SH-SY5Y (cell line): ENCODE results near the gene SUGCT.

Experiments
- GATA2 ChIP-seq: IDR thresholded peaks from 2 replicates; pipeline ENCODE4 v1.6.1; 2011; ENCODE audit warnings: mild to moderate bottlenecking, low read depth, low read length
- GATA3 ChIP-seq: IDR thresholded peaks from 2 replicates; pipeline ENCODE4 v1.6.1; 2011; ENCODE audit warnings: low read depth, mild to moderate bottlenecking, low read length, moderate library complexity

GRCh38 chr7:40310258-40310657, 175.5 kb downstream of the SUGCT start:
- no peak for TF ChIP-seq GATA3
- TF ChIP-seq GATA2 = no peak
